Stomach (tissue), 4 donors: Measurements from ENCODE around the gene ARHGAP10.

ENCODE experiments used
- CTCF ChIP-seq, 7 experiments: fragments of 450-650 bp in 4 of 7; fragments of 200-600 bp in 3 of 7; sonication (generic) in 3 of 7; IDR thresholded peaks; one replicate each; pipeline ENCODE4 v1.5.1; 2016 to 2019; ENCODE audit warnings: antibody characterized with exemption in 7 of 7, control low read depth in 2 of 7, mild to moderate bottlenecking in 1 of 7
- POLR2A ChIP-seq, 4 donors: fragments of 450-650 bp; IDR thresholded peaks; one replicate each; pipeline ENCODE4 v1.6.1; 2016; ENCODE audit warnings: antibody characterized with exemption in 4 of 4, control low read depth in 2 of 4, mild to moderate bottlenecking in 1 of 4, moderate library complexity in 1 of 4

DNA sequence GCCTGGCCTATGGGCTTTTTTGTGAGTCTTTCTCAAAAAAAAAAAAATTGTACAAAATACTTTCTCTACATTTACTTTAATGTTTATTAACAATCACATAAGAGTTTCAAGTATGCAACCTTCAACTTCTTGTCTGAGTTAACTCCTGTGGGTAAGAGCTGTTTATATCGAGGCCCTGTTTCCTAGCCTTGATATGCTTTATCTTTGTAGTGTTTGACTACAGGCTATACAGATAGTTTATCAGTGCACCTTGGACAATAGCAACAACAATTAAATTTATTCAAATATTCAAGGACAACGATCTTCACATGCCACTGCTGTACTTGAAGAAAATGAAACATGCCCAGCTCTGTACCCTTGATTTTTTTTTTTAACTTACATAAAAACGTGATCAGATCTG lies 178.4 kb downstream of the ARHGAP10 start:
- no peak for TF ChIP-seq POLR2A (IDR thresholded peaks at IDR 0.05)
- no peak for TF ChIP-seq CTCF (IDR thresholded peaks at IDR 0.05)
